K562 (cell line): Measurements from ENCODE around the gene CD320. TPM values are rescaled to one million over a fixed set of nuclear protein-coding genes. Genes with fewer than 3 reads are reported as not detected.
"Not testable (repeated sequence)": the region's sequence is repeated elsewhere in the genome, so short reads cannot be mapped to it uniquely, and the experiment has no call there.

Experiments used
- ATAC-seq: fragments of 200-7000 bp; cut with Tn5 transposase; 3 replicates; pipeline ENCODE4 v1.9.1; 2020; ENCODE audit warnings: moderate library complexity
- BruUV-seq: library from RNA; stranded (reverse); fragments of 400-500 nt; replicated peaks from 2 replicates; lab custom pipeline; 2021; lab: Mats Ljungman, UMichigan
- CTCF ChIA-PET: fragments of 300-600 bp; formaldehyde crosslinking; extraction: SDS; loops from one replicate; lab custom pipeline; 2021; ENCODE audit warnings: low intra/inter-chr PET ratio; lab: Yijun Ruan, JAX
- POLR2A ChIA-PET: fragments of 300-600, 350-650 bp; sonication (Branson Sonifier 250); formaldehyde crosslinking; extraction: SDS; loops from one replicate; lab custom pipeline; 2021; ENCODE audit warnings: antibody characterized with exemption, inconsistent platforms; lab: Yijun Ruan, JAX
- DNase-seq, 4 experiments: peaks; one replicate each; pipeline versions ENCODE4 v3.0.0 to v3.0.0-alpha.2; 2011 to 2018; ENCODE audit warnings: low spot score in 3 of 4, mixed read lengths in 3 of 4; ENCODE audit errors: extremely low read depth in 1 of 4
- FAIRE-seq: peaks from 2 replicates; lab custom pipeline; 2011; peaks lifted over from hg19 to GRCh38; lab: Jason Lieb, UNC
- H2AFZ ChIP-seq: 2 replicates; pipeline ENCODE4 v1.6.0; 2011; ENCODE audit warnings: low read depth, low read length, control low read depth, inconsistent platforms
- H3K27ac ChIP-seq: fragments of 200-600 bp; 3 replicates; pipeline ENCODE4 v1.8.0; 2011; ENCODE audit warnings: low read depth, mild to moderate bottlenecking, control low read depth, inconsistent platforms, low read length, moderate library complexity, mixed read lengths; ENCODE audit errors: extremely low read depth
- H3K27me3 ChIP-seq, 2 experiments: fragments of 300-600 bp in 1 of 2; 2 replicates in 1 of 2; 3 replicates in 1 of 2; pipeline versions ENCODE4 v1.6.0 to v1.8.0; 2011; ENCODE audit warnings: inconsistent platforms in 2 of 2, low read length in 2 of 2, mild to moderate bottlenecking in 1 of 2, mixed read lengths in 1 of 2, moderate library complexity in 1 of 2; ENCODE audit not compliant: control insufficient read depth in 2 of 2, insufficient read depth in 2 of 2
- H3K36me3 ChIP-seq: fragments of 300-600 bp; 3 replicates; pipeline ENCODE4 v1.8.0; 2011; ENCODE audit warnings: mild to moderate bottlenecking, low read length, inconsistent platforms; ENCODE audit not compliant: control insufficient read depth, insufficient read depth
- H3K4me1 ChIP-seq, 2 experiments: fragments of 200-600 bp in 1 of 2; replicated peaks in 1 of 2; 2 replicates in 1 of 2; 3 replicates in 1 of 2; pipeline versions ENCODE4 v1.5.1 to v1.8.0; 2011; ENCODE audit warnings: inconsistent platforms in 2 of 2, low read length in 2 of 2, mild to moderate bottlenecking in 1 of 2, mixed read lengths in 1 of 2, moderate library complexity in 1 of 2; ENCODE audit not compliant: control insufficient read depth in 2 of 2, insufficient read depth in 2 of 2
- H3K4me2 ChIP-seq: 2 replicates; pipeline ENCODE4 v1.6.1; 2011; ENCODE audit warnings: low read length, control low read depth, inconsistent platforms, mixed read lengths; ENCODE audit not compliant: insufficient read depth
- H3K4me3 ChIP-seq: fragments of 200-600 bp; sonication (generic), shearing (Covaris generic); 2 replicates; pipeline ENCODE4 v1.5.1; 2016; ENCODE audit warnings: control low read depth, inconsistent platforms
- H3K79me2 ChIP-seq: fragments of 200-600 bp; 3 replicates; pipeline ENCODE4 v1.8.0; 2011; ENCODE audit warnings: low read length, inconsistent platforms; ENCODE audit not compliant: control insufficient read depth, insufficient read depth
- H3K9ac ChIP-seq, 2 experiments: 2 replicates each; pipeline versions ENCODE4 v1.6.0 to v1.6.1; 2011; ENCODE audit warnings: low read depth in 2 of 2, low read length in 2 of 2, control low read depth in 1 of 2, inconsistent platforms in 1 of 2, mild to moderate bottlenecking in 1 of 2, mixed read lengths in 1 of 2; ENCODE audit not compliant: insufficient read depth in 1 of 2
- H3K9me1 ChIP-seq: one replicate; pipeline ENCODE4 v1.6.0; 2011; ENCODE audit warnings: inconsistent platforms, mild to moderate bottlenecking, low read length, moderate library complexity; ENCODE audit not compliant: control insufficient read depth, insufficient read depth
- H3K9me3 ChIP-seq: replicated peaks from 2 replicates; pipeline ENCODE4 v1.5.1; 2011; ENCODE audit warnings: low read depth, low read length, inconsistent platforms; ENCODE audit not compliant: control insufficient read depth, insufficient read depth
- H4K20me1 ChIP-seq: replicated peaks from 2 replicates; pipeline ENCODE4 v1.6.1; 2011; ENCODE audit warnings: low read length, inconsistent platforms, mixed read lengths; ENCODE audit not compliant: control insufficient read depth, insufficient read depth
- WGBS: fragments of 100-300 bp; shearing (Covaris generic); methylation state at CpG from one replicate; pipeline ENCODE4 v1.1.6; 2016; ENCODE audit warnings: low coverage, mixed read lengths; ENCODE audit not compliant: insufficient coverage; ENCODE audit errors: missing lambda C conversion rate; 5-methylcytosine and 5-hydroxymethylcytosine counted together
- in situ Hi-C: fragments of 300-500 bp; cut with MboI; formaldehyde crosslinking; loops from 4 replicates; pipeline ENCODE4 v1.15.0; 2018; ENCODE audit warnings: inconsistent platforms, mixed read lengths
- intact Hi-C: fragments of 100-400 bp; cut with micrococcal nuclease; formaldehyde crosslinking; loops from 2 replicates; pipeline ENCODE4 v1.14.2; 2022
- polyA plus RNA-seq, 8 experiments: library from polyadenylated mRNA; depleted of rRNA in 4 of 8; stranded (reverse) in 5 of 8; unstranded in 3 of 8; fragments of >200 nt; fragmentation: Nextera tagmentation in 2 of 8; fragmentation: Illumina TruSeq in 1 of 8; extraction: Ambion mirVana in 2 of 8; extraction: Trizol in 1 of 8; gene quantifications; 2 replicates each; pipeline versions ENCODE4 v1.2.1 to v1.2.3, GENCODE V29; 2011 to 2014; ENCODE audit warnings: inconsistent platforms in 1 of 8, missing spikeins in 1 of 8
- total RNA-seq, 7 experiments: library from RNA; depleted of rRNA in 6 of 7; stranded (reverse); fragments of >200 nt in 6 of 7; fragmentation: Illumina TruSeq in 2 of 7; extraction: Trizol in 2 of 7; gene quantifications; 2 replicates each; pipeline versions ENCODE4 v1.2.1 to v1.2.3, GENCODE V29; 2011 to 2021; ENCODE audit warnings: low replicate concordance in 1 of 7
- TF ChIP-seq, protein P1 (sequence below): IDR thresholded peaks from 2 replicates; pipeline ENCODE4 v1.6.1; 2016; ENCODE audit warnings: missing genetic modification characterization, missing compliant biosample characterization

CD320 gene
- total and polyA plus RNA-seq, 9 of the 15 experiments (the other 6 are each of a cell fraction or from before 2014, with no cell fraction given), result 0.45 to 94.5 (median 34.4) TPM

DNA sequence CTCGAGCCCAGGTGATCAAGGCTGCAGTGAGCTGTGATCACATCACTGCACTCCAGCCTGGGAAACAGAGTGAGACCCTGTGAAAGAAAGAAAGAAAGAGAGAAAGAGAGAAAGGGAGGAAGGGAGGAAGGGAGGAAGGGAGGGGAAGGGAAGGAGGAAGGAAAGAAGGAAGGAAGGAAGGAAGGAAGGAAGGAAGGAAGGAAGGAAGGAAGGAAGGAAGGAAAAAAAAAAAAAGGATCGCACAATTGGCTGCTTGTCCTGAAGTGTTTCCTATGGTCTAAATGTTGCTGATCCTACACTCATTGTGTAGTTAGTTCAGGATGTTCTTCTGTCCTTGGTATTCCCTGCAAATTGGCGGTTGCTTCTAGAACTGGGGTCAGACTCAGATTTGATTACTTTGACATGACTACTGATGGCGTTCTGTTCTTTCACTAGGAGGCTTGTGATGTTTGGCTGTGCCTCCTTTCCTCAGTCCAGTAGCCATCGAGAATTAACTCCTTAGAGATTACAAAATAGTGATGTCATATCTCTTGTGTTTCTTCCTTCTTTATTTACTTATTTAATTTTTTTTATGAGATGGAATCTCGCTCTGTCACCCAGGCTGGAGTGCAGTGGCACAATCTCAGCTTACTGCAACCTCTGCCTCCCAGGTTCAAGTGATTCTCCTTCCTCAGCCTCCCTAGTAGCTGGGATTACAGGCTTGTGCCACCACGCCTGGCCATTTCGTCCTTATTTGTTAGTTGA lies 41.6 kb upstream of the CD320 start:
- H3K9me3 ChIP-seq, H3K79me2 ChIP-seq, H2AFZ ChIP-seq, H3K4me1 ChIP-seq, H3K4me3 ChIP-seq, ATAC-seq, H3K9me1 ChIP-seq, DNase-seq, H3K4me2 ChIP-seq, BruUV-seq, H3K27ac ChIP-seq, H4K20me1 ChIP-seq, in situ Hi-C loops, H3K9ac ChIP-seq, FAIRE-seq, H3K36me3 ChIP-seq: not testable (repeated sequence)
- 8% methylated on average over 8 of the region's 8 CpGs for WGBS
- peaks cover 2 to 11% of the 10 kb centered on the region in 2 experiments; a peak in 4 of 5 replicates for H3K27me3 ChIP-seq
- intact Hi-C loops, result loop anchor here (5.0 kb wide), 2 partner anchors 158 to 228 kb away; partner anchors contain the start of gene MYO1F
- TF ChIP-seq, protein P1, sequence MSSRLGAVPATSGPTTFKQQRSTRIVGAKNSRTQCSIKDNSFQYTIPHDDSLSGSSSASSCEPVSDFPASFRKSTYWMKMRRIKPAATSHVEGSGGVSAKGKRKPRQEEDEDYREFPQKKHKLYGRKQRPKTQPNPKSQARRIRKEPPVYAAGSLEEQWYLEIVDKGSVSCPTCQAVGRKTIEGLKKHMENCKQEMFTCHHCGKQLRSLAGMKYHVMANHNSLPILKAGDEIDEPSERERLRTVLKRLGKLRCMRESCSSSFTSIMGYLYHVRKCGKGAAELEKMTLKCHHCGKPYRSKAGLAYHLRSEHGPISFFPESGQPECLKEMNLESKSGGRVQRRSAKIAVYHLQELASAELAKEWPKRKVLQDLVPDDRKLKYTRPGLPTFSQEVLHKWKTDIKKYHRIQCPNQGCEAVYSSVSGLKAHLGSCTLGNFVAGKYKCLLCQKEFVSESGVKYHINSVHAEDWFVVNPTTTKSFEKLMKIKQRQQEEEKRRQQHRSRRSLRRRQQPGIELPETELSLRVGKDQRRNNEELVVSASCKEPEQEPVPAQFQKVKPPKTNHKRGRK, result peak; percentile 46; the same call in 1 of the 2 replicates
- ChIA-PET POLR2A (interaction anchor here (1.1 kb wide), 1 partner anchor 74 kb away, joined by 4 read pairs; no protein-coding TSS in a partner anchor), CTCF (interaction anchor here (0.7 kb wide), 1 partner anchor 163 kb away, joined by 3 read pairs; no protein-coding TSS in a partner anchor)
